ENCODE results near the gene AMELX.

Gene AMELX

GRCh38 chrX:11293113-11293512 lies at the start of gene AMELX:
Gene AMELX, plus strand, starts transcription at chrX:11293413. Its CDS starts 1,376 bp downstream, at chrX:11294789.
- DNase-seq: no peak

GRCh38 chrX:11244636-11245035 lies 48.6 kb upstream of the AMELX start:
- DNase-seq: no peak

GRCh38 chrX:11254417-11255109 lies 38.6 kb upstream of the AMELX start:
- DNase-seq: no peak

GRCh38 chrX:11257290-11257689 lies 35.9 kb upstream of the AMELX start:
- DNase-seq: no peak

GRCh38 chrX:11257711-11258110 lies 35.5 kb upstream of the AMELX start:
- no peak for DNase-seq

- no peak for DNase-seq
Measured at GRCh38 chrX:11259437-11259836, 33.8 kb upstream of the AMELX start.

- DNase-seq: no peak
Measured at GRCh38 chrX:11261260-11261659, 32.0 kb upstream of the AMELX start.

GRCh38 chrX:11264925-11265324 lies 28.3 kb upstream of the AMELX start:
- no peak for DNase-seq

- no peak for DNase-seq
Measured at GRCh38 chrX:11265352-11265751, 27.9 kb upstream of the AMELX start.

GRCh38 chrX:11266573-11267003 lies 26.6 kb upstream of the AMELX start:
- no peak for DNase-seq

- no peak for DNase-seq
Measured at GRCh38 chrX:11267425-11267824, 25.8 kb upstream of the AMELX start.

- no peak for DNase-seq
Measured at GRCh38 chrX:11269006-11269405, 24.2 kb upstream of the AMELX start.

GRCh38 chrX:11269996-11270395 lies 23.2 kb upstream of the AMELX start:
- no peak for DNase-seq

GRCh38 chrX:11272290-11272689 lies 20.9 kb upstream of the AMELX start:
- DNase-seq: no peak

GRCh38 chrX:11272863-11273262 lies 20.4 kb upstream of the AMELX start:
- DNase-seq: no peak

- no peak for DNase-seq
Measured at GRCh38 chrX:11273544-11273943, 19.7 kb upstream of the AMELX start.

GRCh38 chrX:11282043-11282442 lies 11.2 kb upstream of the AMELX start:
- DNase-seq: no peak

- DNase-seq: no peak
Measured at GRCh38 chrX:11285651-11286050, 7.6 kb upstream of the AMELX start.

- DNase-seq: no peak
Measured at GRCh38 chrX:11287505-11287904, 5.7 kb upstream of the AMELX start.

- no peak for DNase-seq
Measured at GRCh38 chrX:11290416-11291102, 2.7 kb upstream of the AMELX start.

- no peak for DNase-seq
Measured at GRCh38 chrX:11296051-11296450, 2.8 kb downstream of the AMELX start.

- DNase-seq: no peak
Measured at GRCh38 chrX:11298600-11298999, 5.4 kb downstream of the AMELX start.

- no peak for DNase-seq
Measured at GRCh38 chrX:11304829-11305228, 11.6 kb downstream of the AMELX start.

GRCh38 chrX:11305641-11306040 lies 12.4 kb downstream of the AMELX start:
- no peak for DNase-seq

- no peak for DNase-seq
Measured at GRCh38 chrX:11309220-11309619, 16.0 kb downstream of the AMELX start.
